ENCODE measurements around the gene MEF2C. TPM values are rescaled to one million over a fixed set of nuclear protein-coding genes. Genes with fewer than 3 reads are reported as not detected.

Gene MEF2C
- total RNA-seq, 1 donor from 2014 or later: 54.2 TPM

GRCh38 chr5:88886746-88887341 is 3.9 kb upstream of the MEF2C start:
- Histone ChIP-seq H3K27me3 (ENCODE audit: low read depth) (no peaks in the 10 kb centered on the region), H3K27ac (replicated peaks) (peak overlapping the region; percentile 94), H3K36me3 (no peaks in the 10 kb centered on the region), H3K4me3 (peak overlapping the region; percentile 79), H3K9me3 (replicated peaks) (no peaks in the 10 kb centered on the region), H3K4me1 (peaks cover 62% of the 10 kb centered on the region)
- DNase-seq: no peak
- TF ChIP-seq, protein P1, sequence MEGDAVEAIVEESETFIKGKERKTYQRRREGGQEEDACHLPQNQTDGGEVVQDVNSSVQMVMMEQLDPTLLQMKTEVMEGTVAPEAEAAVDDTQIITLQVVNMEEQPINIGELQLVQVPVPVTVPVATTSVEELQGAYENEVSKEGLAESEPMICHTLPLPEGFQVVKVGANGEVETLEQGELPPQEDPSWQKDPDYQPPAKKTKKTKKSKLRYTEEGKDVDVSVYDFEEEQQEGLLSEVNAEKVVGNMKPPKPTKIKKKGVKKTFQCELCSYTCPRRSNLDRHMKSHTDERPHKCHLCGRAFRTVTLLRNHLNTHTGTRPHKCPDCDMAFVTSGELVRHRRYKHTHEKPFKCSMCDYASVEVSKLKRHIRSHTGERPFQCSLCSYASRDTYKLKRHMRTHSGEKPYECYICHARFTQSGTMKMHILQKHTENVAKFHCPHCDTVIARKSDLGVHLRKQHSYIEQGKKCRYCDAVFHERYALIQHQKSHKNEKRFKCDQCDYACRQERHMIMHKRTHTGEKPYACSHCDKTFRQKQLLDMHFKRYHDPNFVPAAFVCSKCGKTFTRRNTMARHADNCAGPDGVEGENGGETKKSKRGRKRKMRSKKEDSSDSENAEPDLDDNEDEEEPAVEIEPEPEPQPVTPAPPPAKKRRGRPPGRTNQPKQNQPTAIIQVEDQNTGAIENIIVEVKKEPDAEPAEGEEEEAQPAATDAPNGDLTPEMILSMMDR (IDR thresholded peaks at IDR 0.05; ENCODE audit: borderline replicate concordance): no peak
- intact Hi-C loops (cut with micrococcal nuclease): loop anchor here (5.0 kb wide), 1 partner anchor 155 kb away; no protein-coding TSS in a partner anchor

DNA sequence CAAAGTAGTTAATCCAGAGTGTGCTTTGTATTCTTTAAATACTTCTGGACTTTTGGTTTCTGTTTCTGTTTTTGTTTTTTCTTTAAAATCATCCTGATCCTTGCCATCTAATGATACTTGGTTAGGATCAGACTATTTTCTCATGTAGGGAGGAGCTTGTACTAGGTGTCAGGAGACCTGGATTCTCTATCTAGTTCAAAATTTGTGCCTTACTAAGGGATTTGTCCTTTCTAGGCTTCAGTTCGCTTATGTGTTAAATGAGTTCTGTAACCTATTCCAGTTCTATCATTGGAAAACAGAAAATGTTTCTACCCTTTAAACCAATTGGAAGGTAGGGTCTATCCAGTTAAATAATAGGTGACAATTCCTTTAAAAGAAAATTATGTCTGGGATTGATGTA is 3.3 kb upstream of the MEF2C start:
- Histone ChIP-seq H3K9me3 (replicated peaks) (no peaks in the 10 kb centered on the region), H3K4me1 (peaks cover 62% of the 10 kb centered on the region), H3K27ac (replicated peaks) (peak overlapping the region; percentile 94), H3K36me3 (no peaks in the 10 kb centered on the region), H3K27me3 (ENCODE audit: low read depth) (no peaks in the 10 kb centered on the region), H3K4me3 (peak overlapping the region; percentile 79)
- intact Hi-C loops (cut with micrococcal nuclease): loop anchor here (5.0 kb wide), 1 partner anchor 154 kb away; no protein-coding TSS in a partner anchor
- TF ChIP-seq, protein P1 (IDR thresholded peaks at IDR 0.05; ENCODE audit: borderline replicate concordance): no peak
- no peak for DNase-seq

- peaks cover 59% of the 10 kb centered on the region for H3K4me1 ChIP-seq
- no peaks in the 10 kb centered on the region for H3K27me3 ChIP-seq (ENCODE audit: low read depth)
- H3K27ac ChIP-seq (replicated peaks): peak overlapping the region; percentile 94
- H3K4me3 ChIP-seq: peak overlapping the region; percentile 79
- DNase-seq: no peak
- TF ChIP-seq, protein P1 (IDR thresholded peaks at IDR 0.05; ENCODE audit: borderline replicate concordance): no peak
- intact Hi-C loops (cut with micrococcal nuclease): loop anchor here (5.0 kb wide), 1 partner anchor 153 kb away; no protein-coding TSS in a partner anchor
- H3K36me3 ChIP-seq: no peaks in the 10 kb centered on the region
- no peaks in the 10 kb centered on the region for H3K9me3 ChIP-seq (replicated peaks)
These were observed 2.0 kb upstream of the MEF2C start for GRCh38 chr5:88885002-88885401.

- Histone ChIP-seq H3K4me1 (peaks cover 63% of the 10 kb centered on the region), H3K27ac (replicated peaks) (peak overlapping the region; percentile 94), H3K9me3 (replicated peaks) (no peaks in the 10 kb centered on the region), H3K36me3 (no peaks in the 10 kb centered on the region), H3K4me3 (peak overlapping the region; percentile 79), H3K27me3 (ENCODE audit: low read depth) (no peaks in the 10 kb centered on the region)
- DNase-seq: no peak
- intact Hi-C loops (cut with micrococcal nuclease): loop anchor here (5.0 kb wide), 1 partner anchor 57 kb away; no protein-coding TSS in a partner anchor
- TF ChIP-seq, protein P1 (IDR thresholded peaks at IDR 0.05; ENCODE audit: borderline replicate concordance): no peak
These were observed 1.6 kb upstream of the MEF2C start for GRCh38 chr5:88884608-88884877.

DNA sequence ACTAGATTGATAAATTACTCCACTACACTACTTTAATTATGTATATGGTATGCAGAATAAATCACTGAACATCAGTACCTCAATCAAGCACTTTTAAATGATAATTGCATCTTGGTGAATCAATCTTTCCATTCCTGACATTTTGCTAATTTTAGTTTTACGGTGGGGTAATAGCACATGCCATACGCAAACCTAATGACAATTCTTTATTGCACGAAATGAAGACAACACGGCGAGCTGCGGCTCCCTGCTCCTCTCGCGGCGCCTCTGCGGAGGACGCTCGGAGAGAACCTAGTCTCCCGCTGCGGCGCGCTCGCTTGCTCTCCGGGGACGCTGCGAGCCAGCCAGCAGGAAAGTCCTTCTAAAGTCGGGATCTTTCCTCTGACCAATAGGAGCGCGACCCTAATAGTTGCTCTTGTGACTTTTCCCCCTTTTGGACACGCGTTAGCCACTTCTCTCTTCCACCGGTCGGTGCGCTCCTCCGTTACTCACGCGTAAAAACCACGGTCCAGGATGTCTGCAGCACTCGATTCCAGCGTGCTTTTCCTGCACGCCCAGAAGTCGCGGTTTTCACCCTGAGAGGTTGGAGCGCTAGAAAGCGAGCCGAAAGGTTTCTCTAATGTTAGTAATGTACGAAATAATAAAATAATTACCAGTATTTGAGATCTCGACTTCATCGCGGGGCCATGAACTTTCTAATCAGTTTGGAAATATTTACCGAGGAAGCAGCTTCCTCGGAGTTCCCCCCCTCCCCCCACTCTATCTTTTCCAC is 1.0 kb upstream of the MEF2C start:
- TF ChIP-seq, protein P1 (IDR thresholded peaks at IDR 0.05; ENCODE audit: borderline replicate concordance): peak; percentile 38
- Histone ChIP-seq H3K36me3 (no peaks in the 10 kb centered on the region), H3K27me3 (ENCODE audit: low read depth) (no peaks in the 10 kb centered on the region), H3K4me1 (peaks cover 66% of the 10 kb centered on the region), H3K27ac (replicated peaks) (peak overlapping the region; percentile 94), H3K4me3 (peak overlapping the region; percentile 79), H3K9me3 (replicated peaks) (no peaks in the 10 kb centered on the region)
- intact Hi-C loops (cut with micrococcal nuclease): loop anchor here (5.0 kb wide), 1 partner anchor 57 kb away; no protein-coding TSS in a partner anchor
- peak; percentile 73 for DNase-seq
